Measurements from ENCODE around the gene EPS8.

Gene EPS8

DNA sequence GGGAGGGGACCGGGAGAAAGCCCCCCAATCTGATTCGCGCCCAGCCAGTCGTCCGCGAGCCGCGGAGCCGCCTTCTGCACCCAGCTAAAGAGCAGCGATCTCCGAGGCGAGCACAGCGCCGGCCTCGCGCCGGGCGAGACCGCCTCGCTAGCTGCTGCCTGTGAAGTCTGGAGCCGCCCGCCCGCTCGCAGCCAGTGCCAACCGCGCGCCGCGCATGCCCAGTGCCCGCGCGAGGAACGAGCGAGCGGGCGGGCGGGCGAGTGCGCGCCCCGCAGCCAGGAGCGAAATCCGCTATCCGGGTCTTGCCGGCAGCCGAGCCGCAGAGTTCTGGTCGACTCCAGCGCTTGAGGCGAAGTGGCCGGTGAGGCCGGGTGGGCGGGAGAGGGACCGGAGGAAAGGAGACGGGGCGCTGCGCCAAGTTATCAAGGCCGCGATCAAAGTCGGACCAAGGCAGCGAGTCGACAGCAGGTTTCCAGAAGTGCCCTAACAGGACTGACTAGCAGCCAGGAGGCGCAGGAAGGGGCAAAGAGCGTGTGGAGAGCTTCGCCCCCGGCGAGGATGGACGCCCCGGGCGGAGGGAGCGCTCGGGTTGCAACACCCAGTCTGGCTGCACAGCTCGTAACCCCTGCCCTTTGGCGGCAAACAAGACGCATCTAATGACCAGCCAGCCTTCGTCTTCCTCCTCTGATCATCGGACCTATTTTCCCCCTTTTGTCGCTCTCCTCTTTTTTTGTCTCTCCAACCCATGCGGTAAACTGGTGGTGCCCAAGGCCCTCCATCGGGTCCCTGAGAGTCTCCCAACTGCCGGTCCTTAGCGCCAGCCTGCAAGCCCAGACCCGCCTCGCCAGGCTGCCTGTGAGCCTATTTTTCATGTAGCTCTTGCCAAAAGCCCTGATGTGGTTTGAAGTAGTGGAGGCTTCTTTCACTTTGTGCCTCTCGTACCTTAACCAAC lies at the start of gene EPS8:
TSS of gene EPS8 (minus strand) at position 169 of the 952 bp plus-strand sequence. CDS start 106,437 bp downstream, outside the sequence.
- DNase-seq (ENCODE audit: low spot score), result peak; percentile 93

DNA sequence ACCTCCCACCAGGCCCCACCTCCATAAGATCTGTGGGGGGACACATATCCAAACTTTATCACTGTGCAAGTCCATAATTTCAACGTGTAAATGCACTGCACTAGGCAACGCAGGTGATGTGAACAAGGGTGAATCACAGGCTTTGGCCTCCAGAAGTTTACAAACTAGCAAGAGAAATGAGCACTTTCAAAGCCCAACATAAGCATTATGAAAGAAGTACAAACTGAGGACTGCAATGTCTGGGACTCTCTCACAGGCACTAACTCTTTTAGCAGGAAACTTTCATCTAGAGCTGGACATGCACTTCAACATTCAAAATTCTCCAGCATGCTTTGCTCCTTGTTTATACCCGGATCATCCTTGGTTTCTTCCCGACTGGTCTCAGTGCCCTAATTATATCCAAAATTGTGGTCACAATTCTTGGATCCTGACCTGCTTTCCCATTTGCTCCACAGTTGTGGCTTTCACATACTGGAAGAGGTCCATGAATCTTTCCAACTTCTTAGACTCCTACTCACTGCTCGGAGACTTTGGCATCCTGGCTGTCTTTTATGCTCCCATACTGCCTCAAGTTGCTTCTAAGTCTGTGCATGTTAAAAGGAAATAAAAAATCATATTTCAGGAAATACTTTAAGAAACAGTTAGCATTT lies 48.1 kb upstream of the EPS8 start:
- DNase-seq (ENCODE audit: low spot score), result no peak

DNA sequence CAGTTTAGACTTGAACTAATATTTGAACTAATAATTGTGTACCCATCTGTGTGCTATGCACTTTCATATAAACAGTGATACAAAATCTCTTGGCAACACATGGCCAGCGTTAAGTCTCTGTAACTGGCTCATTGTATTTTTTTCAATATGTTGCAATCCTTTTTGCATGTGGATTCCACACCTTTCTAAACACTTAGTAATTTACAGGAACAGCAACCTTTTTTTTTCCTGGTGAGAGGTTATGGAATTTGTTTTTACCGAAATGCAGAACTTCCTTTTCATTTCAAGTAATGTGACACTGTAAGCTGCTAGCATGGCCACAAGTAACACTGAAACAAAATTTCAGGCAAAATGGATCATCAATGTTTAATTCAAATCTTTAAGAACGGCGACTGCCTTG lies 45.4 kb upstream of the EPS8 start:
- no peak for DNase-seq (ENCODE audit: low spot score)

DNA sequence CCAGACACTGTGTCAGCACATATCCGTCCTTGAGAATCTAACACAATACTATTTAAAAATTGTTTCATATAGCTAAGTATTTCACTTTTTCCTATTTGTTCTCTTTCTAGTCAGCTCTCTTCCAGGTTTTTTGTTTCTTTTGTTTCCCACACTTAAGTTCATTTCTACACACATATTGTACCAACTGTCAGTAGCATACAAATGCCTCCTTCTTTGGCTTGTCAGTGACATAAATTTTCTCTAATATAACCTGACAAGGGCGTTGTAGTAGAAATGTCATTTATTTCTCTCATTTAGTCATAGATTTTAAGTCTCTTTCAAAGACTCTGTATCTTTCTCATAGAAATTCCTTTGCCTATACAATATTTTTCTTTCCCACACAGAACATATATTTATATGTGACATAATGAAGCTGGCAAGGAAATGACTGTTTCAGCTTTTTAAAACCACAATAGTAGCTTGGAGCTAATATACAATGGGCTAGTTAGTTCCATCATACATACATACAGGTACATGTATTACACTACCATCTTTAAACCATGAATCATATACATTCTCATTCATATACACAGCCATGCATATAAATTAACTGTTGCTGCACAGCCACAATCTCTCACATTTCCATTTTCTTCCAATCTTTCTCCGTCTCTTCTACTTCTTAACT lies 42.3 kb upstream of the EPS8 start:
- no peak for DNase-seq (ENCODE audit: low spot score)

DNA sequence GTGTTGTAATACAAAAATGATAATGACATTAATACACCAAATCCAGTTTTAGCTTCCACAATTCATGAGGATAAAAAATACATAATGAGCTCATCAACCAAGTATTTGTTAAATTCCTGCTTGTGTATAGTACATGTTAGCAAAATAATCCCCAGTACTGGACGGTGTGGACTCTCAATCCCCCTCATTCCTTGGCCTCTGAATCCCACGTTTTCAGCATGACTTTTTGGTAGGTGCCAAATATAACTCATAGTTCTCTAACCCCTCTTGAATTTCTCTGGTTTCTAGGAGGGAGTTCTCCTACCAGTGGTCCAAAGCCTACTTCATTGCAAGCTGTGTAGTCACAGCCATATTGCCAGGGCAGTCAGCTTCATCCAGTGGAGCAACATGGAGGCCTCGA lies 41.4 kb upstream of the EPS8 start:
- no peak for DNase-seq (ENCODE audit: low spot score)

DNA sequence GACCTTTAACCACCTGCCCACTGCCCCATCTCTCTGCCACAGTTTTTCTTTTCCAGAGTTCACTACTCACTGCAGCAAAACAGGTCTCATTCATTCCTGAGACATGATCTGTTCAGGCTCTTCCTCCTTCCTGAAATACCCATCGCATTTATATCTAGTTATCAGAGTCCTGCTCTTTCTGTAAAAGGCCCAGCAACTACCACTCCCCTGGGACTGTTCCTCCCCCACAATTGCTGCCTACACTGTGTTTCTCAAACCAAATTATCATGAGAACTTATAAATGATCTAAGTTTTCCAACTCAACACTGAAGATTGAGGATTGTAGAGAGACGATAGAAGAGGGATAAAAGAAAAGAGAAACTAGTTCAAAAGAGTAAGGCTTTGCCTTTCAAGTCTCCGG lies 40.8 kb upstream of the EPS8 start:
- no peak for DNase-seq (ENCODE audit: low spot score)

DNA sequence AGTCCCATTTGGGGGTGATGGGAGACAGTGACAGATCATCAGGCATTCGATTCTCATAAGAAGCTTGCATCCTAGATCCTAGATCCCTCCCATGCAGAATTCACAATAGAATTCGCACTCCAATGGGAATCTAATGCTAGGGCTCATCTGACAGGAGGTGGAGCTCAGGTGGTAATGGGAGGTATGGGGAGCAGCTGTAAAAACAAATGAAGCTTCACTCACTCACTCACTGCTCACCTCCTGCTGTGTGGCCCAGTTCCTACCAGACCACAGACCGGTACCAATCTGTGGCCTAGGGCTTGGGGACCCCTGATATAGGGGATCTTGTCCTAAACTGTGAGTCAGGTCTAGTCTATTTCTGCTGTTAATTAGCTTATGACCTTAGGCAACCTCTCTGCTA lies 40.1 kb upstream of the EPS8 start:
- no peak for DNase-seq (ENCODE audit: low spot score)

DNA sequence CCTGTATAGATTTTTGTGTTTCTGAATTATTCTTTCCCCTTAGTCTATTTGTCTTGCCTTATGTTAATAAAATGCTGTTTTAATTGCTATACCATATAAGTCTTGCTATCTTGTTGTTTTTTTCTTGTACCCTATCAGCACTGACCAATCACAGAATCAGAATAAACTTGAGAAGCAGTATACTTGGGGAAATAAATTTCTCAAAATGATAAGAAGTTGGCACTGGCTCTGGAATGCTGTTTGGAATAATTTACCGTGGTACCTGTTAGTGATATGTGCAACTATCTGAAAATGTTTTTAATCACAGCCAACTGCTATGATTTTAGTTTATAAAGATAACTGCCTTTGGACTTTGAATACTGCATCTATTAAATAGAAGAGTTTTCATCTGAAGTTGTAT lies 37.9 kb upstream of the EPS8 start:
- DNase-seq (ENCODE audit: low spot score), result no peak

DNA sequence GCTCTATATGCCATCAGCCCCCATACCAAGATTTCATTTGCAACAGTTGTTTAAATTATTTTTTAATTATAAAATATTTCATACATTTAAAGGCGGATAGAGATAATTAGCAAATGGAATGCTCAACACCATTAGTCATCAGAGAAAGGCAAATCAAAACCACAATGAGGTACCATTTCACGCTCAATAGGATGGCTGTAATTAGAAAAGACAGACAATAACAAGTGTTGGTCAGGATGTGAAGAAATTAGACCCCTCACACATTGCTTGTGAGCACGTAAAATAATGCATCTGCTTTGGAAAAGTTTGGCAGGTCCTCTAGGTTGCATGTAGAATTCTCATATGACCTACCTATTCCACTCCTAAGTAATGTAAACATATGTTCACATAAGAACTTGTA lies 35.3 kb upstream of the EPS8 start:
- no peak for DNase-seq (ENCODE audit: low spot score)

DNA sequence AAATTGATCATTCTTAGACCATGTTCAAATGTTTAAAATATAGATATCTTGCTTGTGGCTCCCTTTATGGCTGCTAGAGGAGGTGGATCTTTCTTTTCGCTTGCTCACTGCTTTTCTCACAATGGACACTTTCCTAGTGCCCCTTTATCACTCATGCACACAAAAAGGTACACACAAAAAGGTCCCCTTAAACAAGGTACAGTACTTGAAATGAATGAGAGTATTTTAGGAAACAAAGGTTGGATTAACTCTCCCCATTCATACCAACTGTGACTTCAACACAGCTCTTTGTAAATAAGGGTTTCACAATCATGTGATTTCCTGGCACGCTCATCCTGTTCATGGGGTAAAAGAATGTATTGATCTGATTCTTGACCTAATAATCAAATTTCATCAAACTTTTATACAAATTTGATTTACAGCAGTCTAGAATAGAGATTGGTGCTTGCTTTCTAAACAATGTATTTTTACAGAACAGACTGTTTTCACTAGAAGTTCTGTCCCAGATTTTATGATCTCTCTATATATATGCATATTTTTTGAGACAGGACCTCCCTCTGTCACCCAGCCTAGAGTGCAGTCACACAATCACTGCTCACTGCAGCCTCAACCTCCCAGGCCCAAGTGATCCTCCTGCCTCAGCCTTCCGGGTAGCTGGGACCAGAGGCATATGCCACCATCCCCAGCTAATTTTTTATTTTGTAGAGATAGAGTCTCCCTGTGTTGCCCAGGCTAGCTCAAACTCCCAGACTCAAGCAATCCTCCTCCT lies 34.4 kb upstream of the EPS8 start:
- DNase-seq (ENCODE audit: low spot score), result no peak

DNA sequence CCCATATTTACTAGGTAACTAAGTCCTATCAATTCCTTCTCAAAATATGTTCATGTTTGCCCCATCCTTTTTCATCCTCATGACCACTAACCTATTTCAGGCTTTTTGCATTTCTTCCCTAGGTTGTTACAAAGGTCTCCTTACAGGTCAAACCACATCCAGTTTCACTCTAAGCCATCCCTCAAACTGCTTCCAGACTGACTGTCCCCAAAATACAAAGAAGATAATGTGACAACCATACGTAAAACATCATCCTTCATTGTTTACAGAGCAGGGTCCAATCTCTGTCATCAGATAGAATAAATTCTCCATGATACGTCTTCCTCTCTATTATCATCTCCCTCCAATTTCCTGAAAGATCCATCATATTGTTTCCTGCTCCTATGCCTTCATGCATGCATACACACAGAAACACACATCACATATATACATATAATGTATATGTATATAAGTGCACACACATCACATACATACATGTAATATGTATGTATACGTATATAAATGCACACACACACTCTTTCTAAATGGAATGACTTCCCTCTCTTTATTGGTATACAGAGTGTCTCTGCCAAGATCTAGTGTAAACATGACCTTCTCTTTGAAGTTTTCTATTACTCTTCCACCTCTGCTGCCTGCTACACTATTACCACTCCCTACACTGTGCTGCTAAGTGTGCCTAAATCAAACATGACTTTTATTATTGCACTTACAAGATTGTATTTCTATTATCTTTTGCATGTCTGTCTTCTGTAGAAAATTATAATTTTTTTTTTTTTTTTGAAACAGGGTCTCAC lies 30.7 kb upstream of the EPS8 start:
- DNase-seq (ENCODE audit: low spot score), result no peak

DNA sequence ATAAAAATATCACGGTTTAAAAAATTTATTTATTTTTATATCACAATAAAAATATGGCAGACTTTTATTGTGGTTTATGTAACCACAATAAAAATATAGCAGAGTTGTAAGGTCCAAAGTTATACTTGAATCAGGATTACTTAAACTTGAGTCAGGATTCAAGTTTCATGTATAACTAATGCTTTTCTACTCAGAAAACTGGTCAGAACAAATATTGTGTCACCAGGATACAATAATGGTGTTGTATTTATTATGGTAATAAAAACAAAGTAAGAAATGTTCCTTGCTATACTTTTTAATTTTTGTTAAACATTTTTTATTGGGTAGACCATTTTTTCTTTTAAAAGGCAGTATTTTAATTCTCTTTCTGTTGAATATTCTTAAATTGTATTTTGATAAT lies 29.2 kb upstream of the EPS8 start:
- DNase-seq (ENCODE audit: low spot score), result no peak

DNA sequence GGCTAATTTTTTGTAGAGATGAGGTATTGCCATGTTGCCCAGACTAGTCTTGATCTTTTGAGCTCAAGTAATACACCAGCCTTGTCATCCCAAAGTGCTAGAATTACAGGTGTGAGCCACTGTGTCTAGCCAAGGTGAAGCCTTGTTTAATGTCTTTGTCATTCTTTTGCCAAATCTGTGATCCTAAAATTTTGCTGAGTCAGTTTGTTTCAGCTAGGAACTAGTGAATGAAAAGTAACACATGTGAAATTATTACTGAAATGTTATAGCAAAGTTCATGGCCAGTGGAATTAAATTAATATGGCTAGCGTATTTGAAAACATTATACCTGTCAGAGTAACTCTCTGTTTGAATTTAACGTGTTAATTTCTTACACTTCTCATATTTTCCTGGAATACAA lies 26.5 kb upstream of the EPS8 start:
- DNase-seq (ENCODE audit: low spot score), result no peak

DNA sequence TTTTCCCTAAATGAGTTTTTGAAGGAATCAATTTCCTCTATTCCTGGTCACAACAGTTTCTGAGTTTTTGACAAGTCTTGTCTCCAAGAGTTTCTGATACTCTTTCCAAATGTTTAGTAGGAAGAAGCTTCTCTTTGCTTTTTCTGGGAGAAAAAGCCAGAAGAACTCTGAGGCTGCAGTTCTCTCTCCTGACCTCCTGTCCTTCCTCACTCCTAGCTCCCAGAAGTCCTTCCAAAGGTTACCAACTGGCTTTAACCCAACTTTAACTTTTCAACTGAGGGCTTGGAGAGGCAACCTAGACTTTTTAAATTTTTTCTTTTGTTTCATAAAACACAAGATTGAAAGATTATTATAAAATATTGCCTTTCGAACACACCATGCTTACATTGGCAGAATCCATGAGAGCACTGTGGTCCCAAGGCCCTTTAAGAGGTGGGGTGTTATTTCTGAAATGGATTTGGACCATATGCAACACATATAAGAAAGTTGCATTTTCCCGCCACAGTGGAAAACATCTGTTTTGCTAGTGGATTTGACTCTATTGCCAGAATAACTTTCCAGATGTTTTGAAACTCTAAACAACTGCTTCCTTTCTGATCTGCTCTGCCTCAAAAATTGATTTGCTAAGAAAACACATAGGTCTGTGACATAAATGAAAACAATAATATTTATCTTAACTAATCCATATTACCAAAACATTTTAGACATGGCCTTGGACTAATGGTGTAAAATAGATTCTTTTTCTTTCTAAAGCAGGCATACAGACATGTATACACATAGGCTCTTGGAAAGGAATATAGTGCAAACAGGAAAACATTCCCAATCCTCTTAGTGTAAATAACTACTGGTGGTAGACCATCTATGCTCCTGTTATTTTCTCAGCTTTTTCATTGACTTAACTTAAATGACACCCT lies 22.3 kb upstream of the EPS8 start:
- DNase-seq (ENCODE audit: low spot score), result no peak

DNA sequence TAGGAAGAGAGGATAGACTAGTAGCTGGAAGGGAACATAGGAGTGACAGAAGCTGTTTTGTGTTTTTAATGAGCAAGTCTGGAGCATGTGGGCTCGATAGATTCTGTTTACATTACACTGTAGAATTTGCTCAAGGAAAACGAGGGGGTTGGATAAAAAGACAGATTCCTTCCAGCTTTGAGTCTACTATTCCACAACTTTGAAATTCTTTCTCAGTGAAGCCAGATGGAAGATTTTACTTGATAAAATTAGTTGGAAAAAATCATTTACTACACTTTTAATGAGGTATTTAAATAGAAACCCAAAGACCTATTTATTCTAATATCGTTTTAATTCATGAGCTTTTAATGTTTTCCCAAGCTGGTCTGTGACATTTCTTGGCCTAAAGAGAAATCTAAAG lies 19.5 kb upstream of the EPS8 start:
- DNase-seq (ENCODE audit: low spot score), result no peak

DNA sequence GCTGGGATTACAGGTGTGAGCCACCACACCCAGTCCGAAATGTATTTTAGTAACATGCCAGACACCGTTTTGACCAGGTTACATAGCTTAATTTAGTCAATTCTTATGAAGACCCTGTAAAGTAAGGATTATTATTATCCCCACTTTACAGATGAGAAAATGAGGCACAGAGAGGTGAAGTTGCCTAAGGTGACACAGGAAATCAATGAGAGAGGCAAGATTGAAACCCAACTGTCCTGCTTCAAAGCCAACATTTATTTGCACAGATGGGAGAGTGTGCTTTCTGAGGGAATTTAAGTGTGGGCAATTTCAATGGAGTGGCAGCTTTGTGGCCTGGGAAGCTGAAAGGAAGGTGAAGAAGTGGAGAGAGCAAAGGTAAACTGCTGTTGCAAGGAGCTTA lies 19.1 kb upstream of the EPS8 start:
- no peak for DNase-seq (ENCODE audit: low spot score)

DNA sequence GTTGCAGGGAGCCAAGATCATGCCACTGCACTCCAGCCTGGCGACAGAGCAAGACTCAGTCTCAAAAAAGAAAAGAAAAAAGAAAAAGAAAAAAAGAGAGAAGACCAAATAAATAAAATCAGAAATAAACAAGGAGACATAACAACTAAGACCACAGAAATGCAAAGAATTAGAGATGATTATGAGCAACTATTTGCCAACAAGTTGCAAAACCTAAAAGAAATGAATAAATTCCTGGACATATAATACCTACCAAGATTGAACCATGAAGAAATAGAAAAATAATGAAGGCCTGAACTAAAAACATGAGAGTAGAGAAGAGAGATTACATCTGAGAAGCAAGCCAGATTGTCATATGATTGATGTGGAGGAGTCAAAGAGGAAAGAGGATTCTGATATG lies 17.6 kb upstream of the EPS8 start:
- no peak for DNase-seq (ENCODE audit: low spot score)

DNA sequence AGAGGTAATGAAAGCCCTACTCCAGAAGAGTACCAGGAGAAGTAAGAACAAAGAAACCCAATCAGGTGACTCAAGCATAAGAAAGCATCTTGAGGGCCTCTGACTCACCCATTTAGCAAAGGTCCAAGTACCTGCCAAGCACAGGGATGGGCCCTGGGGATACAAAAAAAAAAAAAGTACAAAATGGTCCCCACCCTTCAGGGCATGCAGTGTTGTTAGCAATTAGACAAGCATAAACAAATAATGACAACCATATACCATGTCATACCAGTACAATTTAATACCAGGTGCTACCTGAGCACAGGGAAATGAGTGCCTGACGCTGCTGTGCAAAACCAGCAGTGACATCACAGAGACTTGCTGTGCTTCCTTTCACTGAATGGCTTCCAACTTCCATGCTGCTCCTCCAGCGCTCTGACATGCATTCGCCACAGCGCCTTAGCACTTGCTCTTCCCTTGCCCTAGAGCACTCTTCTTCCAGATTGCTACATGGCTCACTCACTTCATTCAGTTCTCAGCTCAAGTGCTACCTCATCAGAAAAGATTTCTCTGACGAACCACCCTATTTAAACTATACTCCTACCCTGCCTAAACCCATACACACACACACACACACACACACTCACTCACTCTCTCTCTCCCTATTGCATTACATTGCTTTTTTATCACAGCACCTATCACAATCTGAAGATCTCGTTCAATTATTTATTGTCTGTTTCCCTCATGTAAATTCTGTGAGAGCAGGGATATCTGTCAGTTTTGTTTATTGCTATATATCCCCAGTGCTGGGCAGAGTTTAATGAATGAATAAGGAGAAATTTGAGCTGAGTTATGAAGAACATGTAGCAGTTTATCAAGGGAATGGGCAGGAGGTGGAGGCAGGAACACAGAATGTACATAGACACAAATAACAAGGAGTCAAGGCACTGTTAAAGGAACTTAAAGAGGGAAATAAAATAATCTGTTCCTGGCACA lies 12.9 kb upstream of the EPS8 start:
- DNase-seq (ENCODE audit: low spot score), result no peak

DNA sequence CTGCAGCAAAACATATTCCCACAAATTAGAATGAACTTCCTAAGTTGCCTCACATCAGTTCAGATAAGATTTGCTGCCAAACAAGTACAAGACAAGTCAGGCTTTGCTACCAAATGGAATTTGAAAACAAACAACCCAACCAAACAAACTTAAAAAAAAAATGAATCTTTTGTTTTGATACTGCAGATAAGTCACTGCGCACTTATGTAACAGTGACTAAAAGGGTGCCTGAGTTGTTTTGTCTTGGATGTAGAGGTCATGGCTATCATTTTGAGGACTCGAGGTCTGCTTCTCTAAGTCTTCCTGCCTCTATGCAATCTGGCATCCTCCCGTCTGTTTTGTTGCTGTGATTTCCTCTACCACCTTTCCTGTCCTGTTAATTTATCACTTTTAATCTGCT lies 11.1 kb upstream of the EPS8 start:
- no peak for DNase-seq (ENCODE audit: low spot score)

Measured in iPS-NIHi11 (cell line).